OCI-LY7 (cell line): Measurements from ENCODE around the gene MIDN. TPM values are rescaled to one million over a fixed set of nuclear protein-coding genes. Genes with fewer than 3 reads are reported as not detected.

Source experiments
- BruUV-seq: library from RNA; stranded (reverse); fragments of 400-500 nt; replicated peaks from 2 replicates; lab custom pipeline; 2021; lab: Mats Ljungman, UMichigan
- CTCF ChIA-PET: fragments of 300-600 bp; sonication (Branson Sonifier 250); formaldehyde crosslinking; loops from one replicate; lab custom pipeline; 2022; ENCODE audit warnings: antibody characterized with exemption; ENCODE audit not compliant: unreplicated experiment; lab: Charles Lee
- POLR2A ChIA-PET: fragments of 300-600 bp; sonication (Branson Sonifier 250); formaldehyde crosslinking; loops from one replicate; lab custom pipeline; 2022; ENCODE audit warnings: antibody characterized with exemption; lab: Charles Lee
- DNase-seq: peaks from one replicate; pipeline ENCODE4 v3.0.0-alpha.2; 2015; ENCODE audit warnings: low spot score
- H2AFZ ChIP-seq: fragments of 200-600 bp; sonication (generic), shearing (Covaris generic); 2 replicates; pipeline ENCODE4 v1.6.1; 2014; ENCODE audit warnings: mild to moderate bottlenecking, antibody characterized with exemption, low read length, moderate library complexity
- H3K27ac ChIP-seq: fragments of 200-600 bp; sonication (generic); 2 replicates; pipeline ENCODE4 v1.5.1; 2014; ENCODE audit warnings: mixed run types, low read depth, mild to moderate bottlenecking, moderate library complexity, low read length, inconsistent platforms; ENCODE audit not compliant: poor library complexity, severe bottlenecking
- H3K36me3 ChIP-seq: fragments of 200-600 bp; sonication (generic); 2 replicates; pipeline ENCODE4 v1.6.1; 2014; ENCODE audit warnings: mild to moderate bottlenecking, antibody characterized with exemption, low read length, moderate library complexity, mixed read lengths; ENCODE audit not compliant: insufficient read depth
- H3K4me1 ChIP-seq: fragments of 200-600 bp; sonication (generic); 2 replicates; pipeline ENCODE4 v1.5.1; 2014; ENCODE audit warnings: mild to moderate bottlenecking, low read length; ENCODE audit not compliant: insufficient read depth, poor library complexity, severe bottlenecking
- H3K4me2 ChIP-seq: fragments of 200-600 bp; sonication (generic); 2 replicates; pipeline ENCODE4 v1.6.1; 2014; ENCODE audit warnings: mild to moderate bottlenecking, low read length
- H3K4me3 ChIP-seq: fragments of 200-600 bp; sonication (generic); 2 replicates; pipeline ENCODE4 v1.5.1; 2014; ENCODE audit warnings: mild to moderate bottlenecking, low read depth, low read length; ENCODE audit not compliant: poor library complexity, severe bottlenecking
- H3K79me2 ChIP-seq: fragments of 200-600 bp; sonication (generic); 2 replicates; pipeline ENCODE4 v1.6.1; 2016; ENCODE audit warnings: low read depth, mild to moderate bottlenecking, low read length, moderate library complexity, mixed read lengths; ENCODE audit not compliant: insufficient read depth
- H3K9me2 ChIP-seq: fragments of 200-600 bp; sonication (generic); 2 replicates; pipeline ENCODE4 v1.6.1; 2016; ENCODE audit warnings: mild to moderate bottlenecking, low read length, mixed read lengths; ENCODE audit not compliant: insufficient read depth
- H3K9me3 ChIP-seq: fragments of 200-600 bp; sonication (generic); 2 replicates; pipeline ENCODE4 v1.6.1; 2014; ENCODE audit warnings: mild to moderate bottlenecking, mixed run types, low read length, mixed read lengths
- H4K20me1 ChIP-seq: fragments of 200-600 bp; sonication (generic); 2 replicates; pipeline ENCODE4 v1.6.1; 2014; ENCODE audit warnings: mild to moderate bottlenecking, antibody characterized with exemption, low read length, moderate library complexity, mixed read lengths; ENCODE audit not compliant: insufficient read depth
- CTCF ChIP-seq: fragments of 200-600 bp; sonication (generic); conservative IDR thresholded peaks from 2 replicates; pipeline ENCODE4 v1.5.1; 2014; ENCODE audit warnings: mild to moderate bottlenecking, antibody characterized with exemption, low read length, moderate library complexity, mixed read lengths
- EZH2phosphoT487 ChIP-seq: fragments of 200-600 bp; sonication (generic); IDR thresholded peaks from 2 replicates; pipeline ENCODE4 v1.6.1; 2018; ENCODE audit warnings: low read depth, borderline replicate concordance, mild to moderate bottlenecking, mixed run types, antibody characterized with exemption, low read length, moderate library complexity, mixed read lengths
- intact Hi-C: fragments of 100-400 bp; cut with micrococcal nuclease; formaldehyde crosslinking; loops from one replicate; pipeline ENCODE4 v1.10.0; 2022; ENCODE audit not compliant: unreplicated experiment
- total RNA-seq, 2 experiments: library from RNA; depleted of rRNA in 1 of 2; stranded (reverse); fragments of >200 nt in 1 of 2; shearing (Covaris generic) in 1 of 2; gene quantifications; 2 replicates each; pipeline ENCODE4 v1.2.3, GENCODE V29; 2014 to 2022

MIDN gene
- total RNA-seq, 2 experiments from 2014 or later = 20.3 to 70.9 TPM

- ChIA-PET CTCF (interaction anchor here (2.1 kb wide), 1 partner anchor 23 kb away, joined by 16 read pairs; no protein-coding TSS in a partner anchor), POLR2A (no interaction called here)
- intact Hi-C loops = loop anchor here (1.0 to 10.0 kb wide), 3 partner anchors 23 to 380 kb away; partner anchors contain the start of genes CNN2, RNU6-2 and TMEM259
- no peak for TF ChIP-seq CTCF
- no peak for TF ChIP-seq EZH2phosphoT487
- Histone ChIP-seq H3K4me1 (peaks cover 85% of the 10 kb centered on the region), H3K9me2 (no peaks in the 10 kb centered on the region), H3K4me2 (peak overlapping the region; percentile 97), H3K4me3 (peak overlapping the region; percentile 82), H3K9me3 (no peaks in the 10 kb centered on the region), H3K27ac (peak overlapping the region; percentile 93), H3K79me2 (peaks cover 40% of the 10 kb centered on the region), H2AFZ (no peak overlapping the region), H3K36me3 (peaks cover 37% of the 10 kb centered on the region), H4K20me1 (peaks cover 3% of the 10 kb centered on the region; the same call in 1 of the 2 replicates)
- BruUV-seq = no TSS peak
- DNase-seq = peak; percentile 27
These were observed 19.3 kb downstream of the MIDN start for GRCh38 chr19:1267477-1268225.

- ChIA-PET POLR2A (interaction anchor here (0.6 to 1.0 kb wide), 6 partner anchors 9 to 174 kb away, joined by 3 to 23 read pairs (median 6); partner anchors contain the start of gene GPX4), CTCF (interaction anchor here (0.5 to 2.1 kb wide), 3 partner anchors 24 to 261 kb away, joined by 3 to 16 read pairs (median 7); no protein-coding TSS in a partner anchor)
- peaks cover 45% of the 10 kb centered on the region for H3K36me3 ChIP-seq
- TF ChIP-seq EZH2phosphoT487 = no peak
- no peak for TF ChIP-seq CTCF
- H3K4me2 ChIP-seq = peak overlapping the region; percentile 97
- H3K9me2 ChIP-seq = no peaks in the 10 kb centered on the region
- H3K27ac ChIP-seq = peak overlapping the region; percentile 69
- H4K20me1 ChIP-seq = peaks cover 3% of the 10 kb centered on the region; the same call in 1 of the 2 replicates
- H3K4me1 ChIP-seq = peaks cover 85% of the 10 kb centered on the region
- no peak for DNase-seq
- no peaks in the 10 kb centered on the region for H3K9me3 ChIP-seq
- BruUV-seq = no TSS peak
- intact Hi-C loops = loop anchor here (5.0 to 10.0 kb wide), 2 partner anchors 244 to 379 kb away; partner anchors contain the start of genes CNN2, RNU6-2 and TMEM259
- peaks cover 37% of the 10 kb centered on the region for H3K79me2 ChIP-seq
- peak overlapping the region; percentile 82 for H3K4me3 ChIP-seq
- H2AFZ ChIP-seq = no peak overlapping the region
These were observed 20.1 kb downstream of the MIDN start for GRCh38 chr19:1268226-1269064.
